ENCODE measurements around the gene ICE1.

GRCh38 chr5:5398071-5398470, 24.4 kb upstream of the ICE1 start:
- TF ChIP-seq CTCF (IDR thresholded peaks at IDR 0.05; ENCODE audit: insufficient read depth, low read length) (no peak), REST (IDR thresholded peaks at IDR 0.05; ENCODE audit: insufficient replicate concordance, low read depth) (no peak)

Data from HL-60 (cell line).